ENCODE measurements around the gene SLC8A2.
"Not testable (repeated sequence)": the region's sequence is repeated elsewhere in the genome, so short reads cannot be mapped to it uniquely, and the experiment has no call there.

SLC8A2 gene

DNA sequence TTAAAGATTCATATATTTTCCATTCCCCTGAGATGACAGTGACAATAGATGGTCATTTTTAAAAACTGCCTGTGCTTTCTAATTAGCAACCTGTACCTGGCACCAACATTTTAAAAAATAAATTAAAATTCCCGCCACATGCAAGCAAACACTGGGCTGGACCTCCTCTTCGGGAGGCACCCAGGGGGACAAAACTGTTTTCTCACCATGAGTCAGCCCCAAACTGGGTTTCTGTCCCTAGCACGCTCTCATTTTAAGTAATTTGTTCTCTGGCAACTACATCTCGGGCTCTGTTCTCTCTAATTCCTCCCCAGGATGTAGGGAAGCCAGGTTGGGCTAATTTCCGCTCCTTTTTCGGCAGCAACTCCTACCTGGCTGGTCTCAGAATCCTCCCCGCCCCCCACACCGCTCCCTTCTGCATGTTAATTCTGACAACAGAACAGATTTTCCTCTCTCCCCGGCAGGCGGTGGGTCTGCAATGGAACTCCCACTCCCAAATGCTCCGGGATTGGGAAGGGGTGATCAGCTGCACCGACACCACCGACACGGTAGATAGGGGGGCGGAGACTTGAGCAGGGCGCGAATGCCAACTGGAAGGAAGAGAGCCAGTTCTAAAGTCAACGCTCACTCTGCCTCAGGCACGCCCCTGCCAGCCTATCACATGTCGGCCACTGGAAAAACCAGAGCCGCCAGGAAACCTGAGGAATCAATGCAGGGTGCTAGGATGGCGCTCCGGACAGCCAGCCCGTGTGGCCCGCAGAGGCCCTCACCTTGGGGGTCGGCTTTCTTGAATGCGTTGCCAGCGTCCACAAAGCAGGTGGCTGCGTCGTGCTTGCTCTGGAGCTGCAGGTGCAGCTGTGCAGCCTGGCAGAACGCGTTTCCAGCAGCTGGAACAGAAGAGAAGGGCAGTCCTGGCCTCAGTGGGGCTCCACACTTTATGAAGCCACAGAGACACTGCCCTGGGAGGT, 28.5 kb upstream of the SLC8A2 start:
- DNase-seq, result no peak

DNA sequence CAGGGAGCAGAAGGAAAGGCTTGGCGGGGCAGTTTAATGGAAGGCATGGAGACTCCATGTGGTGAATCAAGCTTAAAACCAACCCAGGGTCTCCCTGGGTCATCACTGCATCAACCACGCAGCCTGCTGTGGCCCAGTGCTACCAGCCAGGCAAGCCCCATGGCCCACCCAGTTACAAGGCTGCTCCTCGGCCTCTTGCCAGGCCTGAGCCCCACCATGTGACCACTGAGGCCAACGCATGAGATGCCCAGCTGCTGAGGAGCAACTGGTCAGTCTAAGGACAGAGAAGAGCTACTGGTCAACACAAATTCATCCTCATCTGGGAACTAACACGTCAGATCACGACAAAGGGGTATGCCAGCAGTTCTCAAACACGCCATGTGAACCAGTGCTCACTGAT, 27.7 kb upstream of the SLC8A2 start:
- no peak for DNase-seq

DNA sequence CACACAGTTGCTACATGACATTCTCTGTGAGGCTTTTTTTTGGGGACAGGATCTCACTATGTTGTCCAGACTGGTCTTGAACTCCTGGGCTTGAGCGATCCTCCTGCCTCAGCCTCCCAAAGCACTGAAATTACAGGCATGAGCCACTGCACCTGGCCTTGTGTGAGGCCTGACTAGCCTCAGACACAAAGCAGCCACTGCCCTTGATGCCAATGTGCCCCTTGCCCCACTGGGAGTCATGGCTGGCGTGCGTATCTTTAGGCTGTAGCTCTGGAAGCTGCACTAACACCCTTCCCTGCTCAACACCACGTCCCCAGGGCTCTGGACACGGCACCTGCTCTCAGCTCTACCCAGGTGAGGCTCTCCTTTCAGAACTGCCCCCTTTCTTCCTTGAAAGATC, 26.9 kb upstream of the SLC8A2 start:
- no peak for DNase-seq

DNA sequence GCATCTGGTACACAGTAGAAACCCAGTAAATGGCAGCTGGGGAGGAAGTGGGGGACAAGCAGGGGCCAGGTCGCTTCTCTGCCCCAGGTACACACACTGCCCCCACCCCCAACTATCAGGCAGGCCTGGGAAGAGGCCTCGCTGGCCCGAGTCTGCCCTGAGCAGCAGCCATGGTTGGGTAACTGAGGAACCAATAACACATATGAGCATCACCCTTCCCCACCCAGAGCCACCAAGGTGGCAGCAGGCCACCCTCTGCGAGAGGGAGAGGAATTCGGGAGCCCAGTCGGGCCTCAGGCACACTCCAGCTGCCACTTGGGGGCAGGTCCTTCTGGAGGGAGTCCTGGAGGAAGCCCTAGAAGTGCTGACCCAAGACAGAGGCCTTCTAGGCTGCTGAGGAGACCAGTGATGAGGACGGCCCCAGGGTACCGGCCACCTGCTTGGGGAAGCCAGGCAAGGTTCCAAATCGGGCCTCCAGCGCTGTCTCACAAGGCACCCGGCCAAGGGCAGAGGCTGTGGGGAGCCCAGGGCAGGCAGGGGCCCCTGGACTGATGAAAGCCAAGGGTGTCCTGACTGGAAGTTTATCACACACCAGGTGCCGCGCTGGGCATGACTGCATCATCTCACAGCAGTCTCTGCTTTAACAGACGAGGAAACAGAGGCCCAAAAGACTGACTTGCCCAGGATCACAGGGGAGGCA, 26.3 kb upstream of the SLC8A2 start:
- no peak for DNase-seq

DNA sequence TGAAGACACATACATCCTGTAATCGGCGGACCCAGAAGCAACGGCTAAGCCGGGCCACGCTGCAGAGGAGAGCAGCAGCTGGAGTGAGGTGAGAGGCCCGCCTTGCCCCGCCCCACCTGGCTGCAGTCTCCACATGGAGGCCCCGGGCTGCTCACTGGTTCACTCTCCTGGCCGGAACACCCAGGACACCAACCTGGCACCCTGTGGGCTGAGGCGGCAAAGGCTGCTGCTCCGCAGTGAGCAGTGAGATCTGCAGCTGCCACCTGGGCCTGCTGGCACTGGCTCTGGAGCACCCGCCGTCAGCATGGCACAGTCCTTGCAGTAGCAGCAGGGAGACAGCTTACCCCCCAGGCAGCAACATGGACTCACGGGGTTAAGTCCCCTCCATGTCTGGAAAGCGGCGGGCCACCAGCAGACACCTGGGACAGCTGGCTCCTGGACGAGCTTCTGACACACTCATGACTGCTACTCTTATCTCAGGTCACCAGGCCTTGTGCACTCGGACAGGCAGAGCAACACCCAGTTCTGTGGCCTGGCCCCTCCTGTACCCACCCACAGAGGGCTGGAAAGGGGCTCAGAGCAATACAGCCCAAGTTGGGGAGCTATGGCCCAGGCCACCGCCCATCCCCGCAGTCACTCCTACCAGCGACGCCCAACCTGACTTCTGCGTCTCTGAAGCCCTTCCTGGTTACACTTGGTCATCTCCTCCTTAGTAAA, 25.5 kb upstream of the SLC8A2 start:
- no peak for DNase-seq

DNA sequence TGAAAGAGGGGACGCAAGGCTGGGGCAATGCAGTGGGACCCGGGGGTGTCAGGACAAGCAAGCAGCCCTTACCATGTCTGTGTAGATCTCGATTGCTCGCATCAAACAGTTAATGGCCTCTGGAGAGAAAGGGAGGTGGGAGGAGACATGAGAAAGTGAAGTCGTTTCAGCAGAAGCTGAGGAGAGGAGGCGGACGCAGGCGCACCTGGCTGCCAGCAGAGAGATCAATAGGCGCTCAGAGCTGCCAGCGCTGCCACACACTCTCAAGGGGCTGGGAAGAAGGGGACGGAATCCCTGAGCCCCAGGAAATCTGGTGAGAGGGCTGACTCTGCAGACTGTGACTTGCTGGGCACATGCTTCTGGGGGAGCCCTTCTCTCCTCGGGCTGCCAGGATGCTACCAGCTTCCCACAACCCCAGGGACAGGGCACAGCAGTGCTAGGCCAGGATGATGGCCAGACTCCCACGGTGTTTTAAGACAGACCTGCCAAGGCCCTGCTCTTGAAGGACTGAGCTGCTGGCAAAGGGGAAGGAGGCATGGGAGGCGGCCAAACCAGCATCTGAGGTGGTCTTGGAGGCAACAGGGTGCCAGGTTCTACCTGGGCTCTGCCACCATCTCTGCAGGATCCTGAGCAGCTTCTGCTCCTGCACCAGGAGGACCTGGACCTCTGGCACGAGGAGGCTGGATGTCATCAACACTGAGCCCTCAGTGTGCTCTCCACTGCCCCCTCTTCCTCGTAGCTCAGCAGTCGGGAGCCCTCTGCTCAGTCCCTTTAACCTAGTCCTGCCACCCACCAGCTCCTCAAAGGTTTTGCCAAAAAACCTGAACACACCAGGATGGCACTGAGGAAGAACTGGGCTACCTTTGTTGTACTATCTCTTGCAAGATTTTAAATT, 24.0 kb upstream of the SLC8A2 start:
- DNase-seq, result no peak

DNA sequence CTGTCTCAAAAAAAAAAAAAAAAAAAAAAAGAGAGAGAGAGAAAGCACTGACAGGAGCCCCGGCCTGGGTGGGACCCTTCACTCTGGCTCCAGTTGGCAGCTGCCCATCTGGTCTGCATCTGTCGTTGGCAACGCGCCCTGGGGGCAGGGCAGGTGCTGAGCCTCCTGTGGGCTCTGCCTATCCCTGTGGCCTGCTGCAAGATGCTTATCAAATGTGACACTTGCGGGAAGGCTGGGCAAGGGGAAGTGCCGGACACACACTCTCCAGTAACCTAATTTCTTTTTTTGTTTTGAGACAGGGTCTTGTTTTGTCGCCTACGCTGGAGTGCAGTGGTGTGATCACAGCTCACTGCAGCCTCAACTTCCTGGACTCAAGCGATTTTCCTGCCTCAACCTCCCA, 23.0 kb upstream of the SLC8A2 start:
- no peak for DNase-seq

DNA sequence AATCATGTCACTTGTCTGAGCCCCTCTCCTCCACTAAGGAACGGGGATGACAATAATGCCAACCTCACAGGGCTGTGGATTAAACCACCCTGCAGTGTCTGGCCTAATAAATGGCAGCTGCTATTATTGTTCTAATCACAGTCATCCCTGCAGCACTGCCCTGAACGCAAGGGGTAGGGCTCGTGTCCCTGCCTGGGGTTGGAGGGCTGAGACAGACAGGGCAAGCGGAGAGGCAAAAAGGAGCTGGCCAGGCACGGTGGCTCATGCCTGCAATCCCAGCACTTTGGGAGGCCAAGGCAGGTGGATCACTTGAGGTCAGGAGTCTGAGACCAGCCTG, 22.5 kb upstream of the SLC8A2 start:
- DNase-seq, result no peak

DNA sequence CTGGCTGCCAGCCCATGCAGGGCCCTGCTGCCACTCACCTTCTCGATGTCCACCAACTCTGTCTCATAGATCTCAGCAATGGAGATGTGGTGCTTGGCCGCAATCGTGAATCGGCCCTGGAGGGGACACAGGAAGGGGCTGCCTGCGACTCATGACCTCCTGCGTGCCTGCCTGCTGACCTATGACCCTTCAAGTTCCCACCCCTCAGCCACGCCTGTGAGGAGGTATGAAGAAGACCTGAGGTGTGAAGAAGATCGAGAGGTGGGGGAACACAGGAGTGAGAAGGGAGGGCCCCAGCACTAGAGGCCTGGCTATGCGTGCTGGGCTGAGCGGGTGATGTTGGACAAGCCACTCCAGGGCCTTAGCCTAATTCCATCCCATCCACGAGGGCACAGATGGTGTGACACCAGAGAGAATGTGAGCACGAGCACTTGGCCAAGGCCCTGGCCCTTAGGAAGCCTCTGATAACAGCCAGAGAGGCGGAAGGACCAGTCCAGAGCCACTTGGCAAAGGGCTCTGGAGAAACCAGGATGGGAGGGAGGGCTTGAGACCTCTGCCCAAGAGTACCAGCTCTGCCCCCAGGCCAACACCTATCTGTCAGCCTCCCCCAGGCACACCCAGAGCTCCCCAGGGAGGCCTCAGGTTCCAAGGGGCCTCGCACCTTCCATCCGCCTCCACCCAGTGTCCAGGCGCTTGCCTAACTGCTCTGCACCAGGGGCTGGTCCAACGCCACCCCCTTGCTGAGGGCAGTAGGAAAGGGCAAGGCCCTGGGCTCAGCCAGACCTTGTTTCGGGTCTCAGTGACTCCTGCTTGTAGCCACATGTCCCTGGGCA, 21.9 kb upstream of the SLC8A2 start:
- DNase-seq, result no peak

DNA sequence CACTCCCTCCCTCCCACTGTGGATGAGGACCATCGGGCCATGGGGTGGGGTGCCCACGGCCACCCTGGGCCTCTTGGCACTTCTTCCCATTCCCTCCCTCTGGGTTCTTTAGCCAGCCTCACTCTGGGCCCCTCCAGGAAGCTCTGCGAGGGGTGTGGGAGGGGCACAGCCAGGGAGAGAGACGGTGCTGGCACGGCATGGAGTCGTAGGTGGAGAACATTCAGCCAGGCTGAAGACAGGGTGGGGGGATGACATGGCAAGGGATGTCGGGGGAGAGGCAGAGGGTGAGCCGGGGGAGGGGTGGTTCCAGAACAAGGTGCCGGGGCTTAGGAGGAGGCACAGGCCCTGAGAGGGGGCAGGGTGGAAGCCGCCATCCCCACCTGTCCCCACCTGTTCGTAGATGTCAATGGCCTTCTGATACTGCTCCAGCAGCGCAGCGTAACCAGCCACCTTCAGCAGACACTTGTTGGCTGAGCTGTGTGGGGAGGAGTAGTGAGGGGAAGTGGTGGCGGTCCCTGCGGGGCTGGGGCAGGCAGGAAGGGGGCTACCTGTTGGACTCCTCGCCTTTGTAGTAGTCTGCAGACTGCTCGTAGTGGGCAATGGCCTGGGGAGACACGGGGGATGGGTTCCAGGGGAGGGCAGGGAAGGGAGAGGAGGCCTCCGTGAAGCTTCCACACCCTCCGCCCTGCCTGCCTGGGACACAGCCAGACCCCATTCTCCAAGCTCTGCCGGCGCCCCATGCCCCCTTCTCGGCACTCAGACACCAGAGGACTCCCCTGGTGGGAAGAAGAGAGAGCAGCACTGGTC, 21.1 kb upstream of the SLC8A2 start:
- no peak for DNase-seq

DNA sequence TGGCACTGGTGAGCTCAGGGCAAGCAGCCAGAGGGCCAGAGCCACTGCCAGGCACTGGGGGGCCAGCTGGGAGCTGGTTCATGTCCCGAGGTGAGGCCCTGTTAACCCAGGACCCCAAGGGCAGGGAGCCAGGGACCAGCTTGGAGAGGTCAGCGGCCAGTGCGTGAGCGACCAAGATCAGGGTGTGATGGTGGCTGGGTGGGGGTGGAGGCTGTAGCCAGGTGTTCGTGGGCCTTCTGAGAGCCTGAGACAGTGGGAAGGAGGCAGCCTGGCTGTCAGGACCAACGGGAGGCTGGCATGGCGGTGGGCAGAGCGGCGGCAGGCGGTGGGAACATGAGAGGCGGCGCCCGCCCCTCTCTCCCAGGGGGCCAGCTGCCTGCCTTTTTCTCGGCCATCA, 20.4 kb upstream of the SLC8A2 start:
- DNase-seq, result no peak

DNA sequence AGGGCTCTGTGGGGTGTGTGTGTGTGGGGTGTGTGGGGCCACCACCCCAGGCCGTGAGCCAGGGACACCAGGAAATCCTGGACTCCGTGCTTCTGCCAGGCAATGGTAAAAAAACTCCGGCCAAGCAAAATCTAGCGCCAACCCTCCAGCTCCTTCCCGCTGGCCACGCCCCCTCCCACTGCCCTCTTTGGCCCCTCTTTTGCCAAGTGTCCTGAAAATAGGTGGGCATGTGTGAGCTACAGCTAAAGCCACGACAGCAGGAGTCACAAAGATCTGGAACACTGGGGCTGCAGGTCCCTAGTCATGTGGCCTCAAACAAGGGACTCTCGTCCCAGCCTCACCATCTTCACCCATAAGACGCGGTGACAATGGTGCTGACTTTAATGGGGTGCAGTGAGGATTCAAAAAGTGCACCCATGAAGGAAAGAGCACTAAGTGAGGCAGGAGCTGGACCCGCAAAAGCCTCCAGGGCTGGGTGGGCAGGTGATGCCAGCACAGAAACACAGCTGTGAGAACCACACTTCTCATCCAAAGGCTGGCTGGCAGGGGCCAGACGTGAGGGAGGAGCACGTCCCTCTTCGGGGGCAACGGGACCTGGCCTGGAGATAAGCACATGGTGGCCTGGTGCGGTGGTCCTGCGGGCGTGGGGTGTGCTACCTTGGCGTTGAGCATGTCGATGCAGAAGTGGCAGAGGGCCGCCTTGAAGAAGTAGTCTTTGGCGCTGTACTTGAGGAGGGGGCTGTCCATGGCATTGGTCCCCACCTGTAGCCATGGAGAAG, 19.9 kb upstream of the SLC8A2 start:
- DNase-seq, result no peak

DNA sequence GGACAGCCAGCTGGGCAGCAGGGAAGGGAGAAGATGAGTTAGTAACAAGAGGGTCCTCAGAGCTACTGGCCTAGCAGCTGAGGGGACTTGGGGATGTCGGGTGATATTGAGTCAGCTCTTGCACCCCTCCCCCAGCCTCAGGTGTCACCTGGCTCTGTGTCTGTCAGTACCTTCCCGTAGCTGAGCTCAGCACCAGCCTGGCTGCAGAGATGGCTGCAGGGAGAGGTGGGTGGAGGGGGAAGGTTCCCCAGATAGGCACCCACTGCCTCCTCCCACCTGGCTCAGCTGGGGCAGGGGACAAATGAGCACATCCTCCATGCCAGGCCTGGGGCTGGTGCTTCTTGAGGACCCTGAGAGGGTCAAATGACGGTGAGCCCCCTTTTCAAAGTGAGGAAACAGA, 19.2 kb upstream of the SLC8A2 start:
- no peak for DNase-seq

DNA sequence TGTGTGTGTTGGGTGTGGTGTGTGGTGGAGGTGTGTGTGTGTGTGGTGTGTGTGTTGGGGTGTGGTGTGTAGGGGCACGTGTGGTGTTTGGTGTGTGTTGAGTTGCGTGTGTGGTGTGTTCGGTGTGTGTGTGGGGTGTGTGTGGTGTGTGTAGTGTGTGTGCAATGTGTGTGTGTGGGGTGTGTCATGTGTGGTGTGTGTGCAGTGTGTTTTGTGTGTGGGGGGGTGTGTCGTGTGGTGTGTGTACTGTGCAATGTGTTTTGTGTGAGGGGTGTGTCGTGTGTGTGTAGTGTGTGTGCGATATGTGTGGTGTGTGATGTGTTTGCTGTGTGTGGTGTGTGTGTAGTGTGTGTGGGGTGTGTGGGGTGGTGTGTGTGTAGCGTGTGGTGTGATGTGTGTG, 18.3 kb upstream of the SLC8A2 start:
- no peak for DNase-seq

DNA sequence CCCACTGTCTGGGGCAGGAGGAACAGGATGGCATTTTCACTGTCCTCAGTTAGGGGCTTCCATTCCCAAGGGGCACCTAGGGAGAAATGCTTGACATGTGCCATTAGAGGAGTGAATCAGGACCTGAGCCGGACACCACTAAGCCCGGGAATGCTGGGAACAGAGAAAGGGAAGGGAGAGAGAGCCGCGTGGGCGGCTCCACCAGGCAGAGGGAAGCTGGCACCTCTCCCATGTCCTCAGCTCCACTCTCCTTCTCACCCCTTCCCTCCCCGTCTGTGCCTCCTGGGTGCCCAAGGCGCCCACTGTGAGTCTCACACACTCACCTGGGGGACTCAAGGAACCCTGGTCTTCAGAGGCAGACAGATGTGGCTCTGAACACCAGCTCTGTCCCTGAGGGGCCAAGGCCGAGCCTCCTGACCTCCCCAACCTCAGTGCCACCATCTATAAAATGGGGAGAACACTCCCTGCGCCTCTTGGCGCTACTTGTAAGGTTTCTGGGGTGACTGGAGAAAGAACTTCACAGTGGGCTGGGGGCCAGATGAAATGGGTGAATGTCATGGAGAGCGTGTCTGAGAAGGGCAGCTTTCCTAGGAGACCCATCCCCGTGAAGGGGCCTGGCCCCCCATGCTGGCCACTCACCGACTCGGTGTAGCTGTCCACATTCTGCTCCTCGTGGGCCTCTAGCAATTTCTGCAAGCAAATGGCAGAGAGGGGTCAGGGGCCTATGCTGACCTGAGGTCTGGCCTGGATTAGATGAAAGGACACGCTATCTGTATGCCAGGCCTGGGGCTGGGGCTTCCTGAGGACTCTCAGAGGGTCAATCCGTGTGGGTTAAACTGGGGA, 17.6 kb upstream of the SLC8A2 start:
- DNase-seq, result no peak

DNA sequence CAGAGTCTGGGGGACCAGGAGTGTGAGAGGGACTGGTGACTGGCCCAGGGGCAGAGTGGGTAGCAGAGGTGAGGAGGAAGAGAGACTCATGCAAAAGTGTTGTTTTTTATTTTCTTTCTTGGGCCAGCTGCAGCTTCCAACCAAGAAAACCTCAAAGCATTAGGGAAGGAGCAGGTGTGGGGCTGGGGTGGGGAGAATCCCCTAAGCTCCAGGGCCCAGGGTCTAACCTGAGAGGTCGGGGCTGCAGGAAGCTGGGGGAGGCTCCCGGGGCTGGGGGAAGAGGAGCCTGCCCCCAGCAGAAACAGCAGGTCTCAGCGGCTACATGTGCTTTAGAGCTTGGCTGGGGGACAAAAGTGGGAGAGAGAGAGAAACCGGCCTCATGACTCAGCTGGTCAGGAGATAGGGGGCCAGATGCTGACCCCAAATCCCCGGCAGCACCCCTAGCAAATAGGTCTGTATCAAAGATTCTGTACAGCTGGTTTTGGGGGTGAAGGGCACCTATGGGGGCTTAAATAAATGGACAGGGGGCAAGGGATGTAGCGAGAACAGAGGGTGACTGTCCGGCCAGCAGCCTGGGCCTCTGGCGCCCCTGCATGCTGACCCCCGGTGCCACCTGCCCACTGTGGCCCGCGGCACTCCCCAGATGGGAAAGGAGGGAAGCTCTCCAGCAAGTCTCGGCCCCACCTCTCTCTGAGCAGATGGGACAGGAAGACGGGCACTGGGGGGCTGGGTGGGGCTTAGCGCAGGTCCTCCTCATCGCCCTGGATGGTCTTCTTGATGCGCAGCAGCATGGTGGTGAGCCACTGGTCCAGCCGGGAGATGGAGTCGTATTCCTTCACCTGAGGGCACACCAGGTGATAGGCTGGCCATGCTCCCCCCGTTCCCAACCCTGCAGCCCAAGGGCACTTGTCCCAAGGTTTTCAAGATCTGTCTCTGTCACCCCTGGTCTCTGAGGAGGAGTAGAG, 16.1 kb upstream of the SLC8A2 start:
- DNase-seq, result no peak

DNA sequence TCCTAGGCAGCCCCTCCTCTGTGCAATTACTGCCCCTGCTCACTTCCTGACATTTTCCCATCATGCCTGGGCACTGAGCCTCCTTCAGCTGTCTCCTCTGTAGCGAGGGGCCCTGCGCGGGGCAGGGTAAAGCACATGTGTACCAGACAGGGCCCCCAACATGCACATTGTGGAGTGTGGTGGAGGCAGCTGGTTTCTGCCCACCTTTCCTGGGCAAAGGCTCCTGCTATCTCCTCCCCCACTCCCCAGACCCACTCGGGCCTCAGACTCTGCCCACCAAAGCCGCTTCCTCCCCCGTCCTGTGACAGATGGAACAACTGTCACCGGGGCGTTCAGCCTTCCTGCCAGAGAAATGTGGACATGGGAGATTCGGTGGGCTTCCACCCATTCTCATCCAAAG, 15.2 kb upstream of the SLC8A2 start:
- no peak for DNase-seq

DNA sequence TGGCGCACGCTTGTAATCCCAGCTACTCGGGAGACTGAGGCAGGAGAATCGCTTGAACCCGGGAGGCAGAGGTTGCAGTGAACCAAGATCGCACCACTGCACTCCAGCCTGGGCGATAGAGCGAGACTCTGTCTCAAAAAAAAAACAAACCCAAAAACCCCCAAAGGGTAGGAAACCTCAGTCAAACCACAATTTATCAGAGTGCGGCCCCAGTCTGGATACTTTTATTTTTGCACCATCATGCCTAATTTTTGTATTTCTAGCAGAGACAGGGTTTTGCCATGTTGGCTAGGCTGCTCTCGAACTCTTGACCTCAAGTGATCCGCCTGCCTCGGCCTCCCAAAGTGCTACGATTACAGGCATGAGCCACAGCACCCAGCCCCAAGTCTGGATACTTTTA, 14.5 kb upstream of the SLC8A2 start:
- DNase-seq, result not testable (repeated sequence)
